DMS53 treated with DMSO at 0.1 percent for 48 hours (cell line): ENCODE results near the gene DEFB123.

Experiments used
- DNase-seq: peaks from one replicate; lab custom pipeline; 2025; ENCODE audit not compliant: unreplicated experiment; lab: John Stamatoyannopoulos, UW

Gene DEFB123

GRCh38 chr20:31473331-31474096 lies 33.1 kb downstream of the DEFB123 start:
- no peak for DNase-seq

GRCh38 chr20:31474097-31474436 lies 33.6 kb downstream of the DEFB123 start:
- DNase-seq: no peak

- DNase-seq: no peak
Measured at GRCh38 chr20:31474758-31475427, 34.5 kb downstream of the DEFB123 start, which contains the start of the genes DEFB124 and REM1. Gene DEFB124 (minus strand): TSS chr20:31475127. CDS start chr20:31473013, 2,114 bp downstream. Gene REM1 (plus strand): TSS chr20:31475288. CDS start chr20:31476446, 1,158 bp downstream.

- no peak for DNase-seq
Measured at GRCh38 chr20:31475472-31476293, 35.3 kb downstream of the DEFB123 start.

GRCh38 chr20:31476294-31476585 lies 35.8 kb downstream of the DEFB123 start:
- no peak for DNase-seq

GRCh38 chr20:31476643-31477215 lies 36.3 kb downstream of the DEFB123 start:
- DNase-seq: no peak

GRCh38 chr20:31484001-31484400 lies 43.6 kb downstream of the DEFB123 start:
- DNase-seq: no peak

GRCh38 chr20:31485450-31486339 lies 45.3 kb downstream of the DEFB123 start:
- DNase-seq: no peak

GRCh38 chr20:31488115-31488514 lies 47.7 kb downstream of the DEFB123 start:
- no peak for DNase-seq

GRCh38 chr20:31489152-31489551 lies 48.7 kb downstream of the DEFB123 start:
- no peak for DNase-seq

- DNase-seq: no peak
Measured at GRCh38 chr20:31490752-31491151, 50.3 kb downstream of the DEFB123 start.

- DNase-seq: no peak
Measured at GRCh38 chr20:31494131-31494530, 53.7 kb downstream of the DEFB123 start.

- DNase-seq: no peak
Measured at GRCh38 chr20:31496761-31497295, 56.4 kb downstream of the DEFB123 start.

- DNase-seq: no peak
Measured at GRCh38 chr20:31497838-31498540, 57.6 kb downstream of the DEFB123 start.
